HG03039 (cell line): ENCODE data around the gene LTF.

Experiments used
- ATAC-seq: cut with Tn5 transposase; IDR thresholded peaks from one replicate; pipeline ENCODE4 v1.9.1; 2021; ENCODE audit warnings: mild to moderate bottlenecking, moderate library complexity; ENCODE audit not compliant: unreplicated experiment

Gene LTF

DNA sequence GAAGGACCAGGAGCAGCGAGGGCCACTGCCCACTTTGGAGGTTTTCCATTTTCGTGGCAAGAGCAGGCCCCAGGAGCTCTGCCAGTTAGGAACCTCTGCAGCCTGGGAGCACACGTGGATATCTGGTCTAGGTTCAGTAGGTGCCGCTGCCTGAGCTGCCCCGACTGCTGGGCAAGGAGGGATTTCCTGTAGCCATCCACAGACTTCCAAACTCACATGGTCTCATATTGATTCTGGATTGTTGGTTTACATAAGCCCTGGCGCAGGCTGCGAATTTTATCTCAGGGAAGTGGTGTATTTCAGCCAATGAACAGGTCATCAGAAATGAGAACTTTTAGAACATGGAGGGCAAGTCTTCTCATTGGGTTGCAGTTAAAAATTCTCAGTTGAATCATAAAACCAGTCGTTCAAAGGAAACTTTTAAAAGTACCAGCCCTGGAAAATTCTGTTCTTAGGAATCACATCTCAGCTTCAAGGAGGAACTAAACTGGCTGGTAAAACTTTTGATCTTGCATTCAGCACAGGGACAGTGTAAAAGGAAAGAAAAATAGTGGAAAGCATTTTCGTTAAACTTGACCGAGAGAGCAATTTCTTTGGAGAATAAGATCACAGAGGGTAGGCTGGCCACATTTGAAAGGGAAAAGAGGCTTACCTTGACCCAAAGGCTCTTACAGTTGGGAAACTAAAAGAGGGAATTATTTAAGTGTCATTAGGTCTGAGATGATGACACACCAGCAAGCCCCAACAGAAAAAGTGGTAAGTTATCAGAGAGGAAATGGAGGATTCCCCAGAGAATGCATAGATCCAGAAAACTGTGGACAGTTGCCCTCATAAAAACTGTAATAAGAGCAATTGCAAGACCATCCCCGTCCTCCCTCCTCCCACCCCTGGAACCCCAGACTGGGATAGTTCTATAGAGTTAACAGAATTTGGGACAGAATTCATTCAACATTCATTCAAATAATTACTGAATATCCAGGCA lies 26.7 kb upstream of the LTF start:
- ATAC-seq = no peak

- ATAC-seq = no peak
Measured at GRCh38 chr3:46490338-46491084, 25.8 kb upstream of the LTF start.

- ATAC-seq = no peak
Measured at GRCh38 chr3:46489875-46490274, 25.2 kb upstream of the LTF start.

- ATAC-seq = no peak
Measured at GRCh38 chr3:46489381-46489780, 24.7 kb upstream of the LTF start.

- ATAC-seq = peak; percentile 80
Measured at GRCh38 chr3:46488735-46489361, 24.1 kb upstream of the LTF start.

DNA sequence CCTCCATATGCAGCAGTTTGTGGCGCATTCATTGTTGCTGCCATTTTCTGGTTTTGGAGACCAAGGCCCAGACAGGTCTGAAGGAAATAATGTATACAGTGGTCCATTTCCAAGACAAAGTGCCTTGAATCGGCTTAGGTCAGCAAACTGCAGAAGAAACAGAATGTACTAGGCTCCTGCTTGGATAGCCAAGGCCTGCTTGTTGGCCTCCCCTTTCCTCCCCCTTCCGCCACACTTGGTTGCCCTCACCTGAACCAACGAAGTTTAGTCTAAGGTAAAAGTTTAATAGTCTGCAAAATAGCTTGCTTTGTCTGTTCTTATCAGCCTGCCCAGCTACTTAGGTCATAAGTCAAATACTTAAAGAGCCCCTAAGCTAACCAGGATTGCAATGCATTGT lies 21.1 kb upstream of the LTF start:
- ATAC-seq = no peak

DNA sequence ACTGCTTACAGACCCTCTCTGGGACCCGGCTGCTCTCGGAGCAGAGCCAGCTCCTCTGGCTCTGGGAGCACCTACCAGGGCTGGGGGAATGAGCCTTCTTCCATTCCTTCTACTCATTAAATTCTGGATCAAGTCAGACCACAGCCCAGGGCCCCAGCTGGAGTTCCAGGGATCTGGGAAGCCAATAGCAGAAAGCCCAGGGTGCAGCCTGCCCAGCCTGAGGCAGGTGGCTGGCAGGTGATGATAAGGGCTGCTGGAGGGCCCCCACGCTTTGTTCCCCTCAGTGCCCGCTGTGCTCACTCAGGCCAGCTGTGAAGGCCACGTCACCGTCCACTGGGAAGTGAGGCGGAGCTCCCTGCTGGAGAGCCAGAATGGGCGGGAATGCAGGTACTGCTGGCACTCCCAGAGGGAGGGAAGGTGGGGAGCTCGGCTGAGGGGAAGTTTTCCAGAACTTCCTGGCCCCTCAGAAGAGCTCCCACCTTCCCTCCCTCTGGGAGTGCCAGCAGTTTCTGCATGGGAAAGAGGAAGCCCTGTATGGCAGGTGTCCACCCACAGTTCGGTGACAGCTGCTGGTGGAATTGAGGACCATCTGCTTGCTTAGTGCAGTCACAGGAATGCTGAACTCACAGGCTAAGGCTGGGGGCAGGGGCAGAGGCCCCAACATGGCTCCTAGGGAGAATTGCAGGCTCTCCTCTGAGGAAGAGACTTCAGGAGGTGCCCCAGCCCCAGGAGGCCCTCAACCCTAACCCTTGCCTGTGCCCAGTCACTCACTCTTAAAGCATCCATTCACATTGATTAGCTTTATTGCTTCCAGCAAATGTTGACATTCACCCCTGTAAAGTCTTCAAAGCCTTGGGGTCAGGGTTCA lies 20.4 kb upstream of the LTF start:
- ATAC-seq = no peak

DNA sequence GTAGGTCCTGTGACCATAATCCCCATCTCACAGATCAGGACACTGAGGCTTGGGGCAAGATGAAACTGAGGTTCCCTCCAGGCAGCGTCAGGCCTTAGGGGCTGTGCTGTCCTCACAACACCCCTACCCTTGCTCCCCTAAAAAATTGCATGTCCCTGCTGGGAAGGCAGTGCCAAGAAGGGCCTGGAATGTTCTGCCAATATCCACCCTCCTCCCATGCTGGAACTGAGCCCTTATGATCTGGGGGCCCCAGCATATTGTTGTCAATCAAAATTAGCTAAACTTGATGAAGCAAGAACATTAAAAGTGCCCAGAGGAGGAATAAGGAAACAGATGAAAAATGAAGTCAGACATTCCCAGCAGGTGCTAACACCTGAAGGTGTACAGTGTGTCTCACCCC lies 19.7 kb upstream of the LTF start:
- ATAC-seq = no peak

GRCh38 chr3:46483825-46484224 lies 19.1 kb upstream of the LTF start:
- ATAC-seq = no peak

DNA sequence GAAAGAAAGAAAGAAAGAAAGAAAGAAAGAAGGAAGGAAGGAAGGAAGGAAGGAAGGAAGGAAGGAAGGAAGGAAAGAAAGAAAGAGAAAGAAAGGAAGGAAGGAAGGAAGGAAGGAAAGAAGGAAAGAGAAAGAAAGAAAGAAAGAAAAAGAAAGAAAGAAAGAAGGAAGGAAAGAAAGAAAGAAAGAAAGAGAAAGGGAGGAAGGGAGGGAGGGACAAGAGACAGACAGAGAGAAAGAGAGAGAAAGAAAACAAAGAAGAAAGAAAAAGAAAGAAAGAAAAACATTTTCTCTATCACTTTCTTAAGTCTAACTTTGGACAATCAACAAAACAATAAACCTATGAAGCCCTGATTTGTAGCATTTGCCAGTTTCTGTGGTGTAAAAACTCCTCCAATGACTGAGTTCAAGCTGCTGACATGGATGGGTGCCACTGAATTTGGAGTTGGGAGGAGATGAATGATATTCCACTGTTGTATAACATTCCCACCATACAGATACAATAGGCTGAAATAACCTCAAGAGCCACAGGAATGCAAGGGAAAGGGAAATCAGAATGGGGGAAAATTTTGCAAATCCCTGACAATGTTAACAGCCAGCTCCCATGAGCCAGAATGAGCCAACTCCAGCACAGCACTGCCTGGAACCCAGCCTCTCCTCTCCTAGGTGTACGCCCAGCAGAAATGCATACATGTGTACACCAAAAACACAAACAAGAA lies 18.1 kb upstream of the LTF start:
- no peak for ATAC-seq

DNA sequence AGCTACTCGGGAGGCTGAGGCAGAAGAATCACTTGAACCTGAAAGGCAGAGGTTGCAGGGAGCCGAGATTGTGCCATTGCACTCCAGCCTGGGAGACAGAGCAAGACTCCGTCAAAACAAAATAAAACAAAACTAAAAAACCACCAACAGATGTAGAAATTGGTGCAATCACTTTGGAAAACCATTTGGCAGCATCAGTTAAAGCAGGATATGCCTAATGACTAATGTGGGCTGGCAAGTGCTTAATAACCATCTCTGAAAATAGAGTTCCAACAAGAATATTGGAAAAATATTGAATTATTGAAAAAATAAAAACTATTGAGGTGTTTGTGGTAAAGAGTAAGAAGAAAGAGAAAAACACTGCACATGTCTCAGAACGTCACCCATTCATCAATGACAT lies 16.9 kb upstream of the LTF start:
- no peak for ATAC-seq

DNA sequence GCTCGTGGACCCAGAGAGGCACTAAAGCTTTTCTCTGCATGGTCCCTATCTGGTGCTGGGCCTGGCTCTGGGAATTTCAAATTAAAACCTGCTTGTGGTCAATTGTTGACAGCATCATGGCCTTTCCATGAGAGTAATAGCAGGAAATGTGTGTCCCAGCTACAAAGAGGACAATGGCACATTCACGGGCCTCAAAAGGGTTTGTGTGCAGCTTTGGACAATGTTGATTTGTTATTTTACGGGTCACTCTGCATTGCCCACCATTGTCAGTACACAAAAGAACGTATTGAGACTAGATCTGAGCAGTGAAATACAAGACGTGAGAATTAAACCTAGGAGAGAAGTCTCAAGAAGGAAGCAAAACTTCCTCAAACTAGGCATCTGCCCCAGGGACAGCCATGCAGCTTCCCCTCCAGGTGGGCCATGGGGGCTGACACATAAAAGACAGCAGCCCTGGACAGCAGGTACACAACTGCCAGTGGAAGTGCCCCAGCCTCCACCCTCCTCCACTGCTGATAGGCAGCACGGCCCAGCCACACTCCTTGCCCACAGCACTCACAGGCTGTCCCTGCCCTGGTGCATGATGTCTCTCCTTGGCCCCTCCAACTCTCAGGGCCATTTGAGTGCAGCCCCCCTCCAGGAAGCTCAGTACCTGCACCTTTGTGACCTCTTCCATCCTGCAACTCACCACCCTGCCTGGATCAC lies 15.9 kb upstream of the LTF start:
- no peak for ATAC-seq

DNA sequence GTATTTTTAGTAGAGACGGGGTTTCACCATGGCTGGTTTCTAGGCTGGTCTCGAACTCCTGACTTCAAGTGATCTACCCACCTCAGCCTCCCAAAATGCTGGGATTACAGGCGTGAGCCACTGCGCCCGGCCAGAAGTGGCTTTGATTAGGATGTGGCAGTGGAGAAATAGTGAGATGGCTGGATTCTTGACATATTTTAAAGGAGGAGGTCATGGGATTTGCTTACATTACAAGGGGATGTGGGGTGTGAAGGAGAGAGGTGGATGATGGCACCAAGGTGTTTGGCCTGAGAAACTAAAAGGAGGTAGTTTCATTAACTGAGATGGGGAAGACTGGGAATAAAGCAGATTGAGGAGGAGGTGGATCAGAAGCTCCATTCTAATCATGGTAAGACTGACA lies 15.0 kb upstream of the LTF start:
- no peak for ATAC-seq

DNA sequence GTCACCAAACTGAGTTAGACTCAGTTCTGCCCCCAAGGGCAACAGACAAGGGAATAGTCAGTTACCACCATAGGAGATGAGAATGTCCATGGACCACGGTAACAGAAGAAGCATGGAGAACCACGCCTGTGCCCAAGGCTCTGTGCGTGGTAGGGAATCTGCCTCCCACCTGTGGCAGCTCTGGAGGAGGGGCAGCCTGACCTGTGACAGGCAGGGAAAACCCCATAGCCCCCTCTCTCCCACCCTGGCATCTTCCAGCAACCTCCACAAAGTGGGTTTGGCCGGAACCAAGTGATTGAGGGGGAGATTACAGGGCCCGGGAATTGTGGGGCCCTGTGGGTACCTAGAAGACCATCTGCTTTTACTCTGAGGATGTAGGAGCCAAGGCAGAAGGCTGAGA lies 14.3 kb upstream of the LTF start:
- no peak for ATAC-seq

GRCh38 chr3:46478341-46478740 lies 13.6 kb upstream of the LTF start:
- ATAC-seq = no peak

GRCh38 chr3:46477756-46478155 lies 13.1 kb upstream of the LTF start:
- ATAC-seq = no peak

DNA sequence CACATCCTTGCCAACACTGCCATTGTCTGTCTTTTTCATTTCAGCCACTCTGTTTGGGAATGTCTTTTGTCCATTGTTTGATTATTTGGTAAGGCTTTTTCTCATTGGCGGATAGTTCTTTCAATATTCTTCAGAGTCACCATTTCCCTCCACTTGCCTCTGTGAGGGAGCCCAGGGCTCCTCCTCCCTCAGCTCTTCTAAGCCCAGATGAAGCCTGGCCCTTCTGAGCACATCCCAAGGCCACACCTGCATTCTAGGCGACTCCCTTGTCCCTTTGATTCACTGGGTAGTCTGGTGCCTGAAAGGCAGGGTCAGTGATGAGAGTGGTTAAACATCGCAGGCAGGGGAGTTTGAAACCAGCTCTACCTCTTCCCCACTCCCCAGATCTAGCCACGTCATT lies 12.4 kb upstream of the LTF start:
- ATAC-seq = no peak

DNA sequence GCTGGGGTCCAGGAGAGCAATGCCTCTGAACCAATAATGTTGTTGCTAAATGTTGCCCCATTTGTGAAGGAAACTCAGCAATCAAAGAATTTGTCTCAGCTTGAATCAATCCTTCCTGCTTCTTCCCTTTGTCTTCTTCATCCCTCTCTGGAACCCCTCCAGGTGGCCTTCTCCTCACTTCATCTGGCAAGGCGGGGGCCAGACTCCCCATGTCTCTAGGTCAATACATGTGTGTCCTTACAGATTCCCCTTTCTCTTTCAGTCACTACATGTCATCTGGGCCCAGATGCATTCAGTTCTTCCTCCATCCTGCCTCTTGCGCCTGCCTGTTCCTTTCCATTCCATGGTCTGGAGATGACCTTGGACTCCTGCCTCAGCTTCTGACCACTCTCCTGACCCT lies 8.0 kb upstream of the LTF start:
- ATAC-seq = no peak

DNA sequence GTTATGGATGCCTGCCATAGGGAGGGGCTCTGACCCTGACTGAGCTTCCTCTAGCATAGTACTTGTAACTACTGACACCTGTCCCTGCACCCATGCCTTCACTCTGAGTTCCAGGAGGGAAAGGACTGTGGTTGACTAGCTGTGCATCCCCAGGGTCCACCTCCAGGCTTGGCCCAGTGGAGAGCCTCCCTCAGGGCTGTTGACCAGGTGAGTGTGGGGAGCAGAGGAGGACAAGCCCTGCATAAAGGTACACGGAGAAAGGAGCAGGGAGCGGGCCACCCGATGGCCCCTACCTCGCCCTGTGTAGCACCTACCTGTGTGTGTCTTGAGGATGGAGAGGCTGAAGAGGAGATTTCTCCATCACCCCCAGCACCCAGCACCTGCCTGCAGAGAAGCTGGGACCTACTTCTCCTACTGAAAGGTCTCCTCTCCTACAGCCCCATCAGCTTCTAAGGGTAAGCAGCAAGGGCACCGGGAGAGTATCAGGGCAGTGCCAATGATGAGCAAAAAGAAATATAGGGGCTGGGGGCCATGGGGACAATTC lies 6.7 kb upstream of the LTF start:
- ATAC-seq = no peak
